SK-N-SH treated with all-trans-retinoic acid at 6 μM for 48 hours (cell line): Measurements from ENCODE around the gene MMP20.

Experiments
- ATAC-seq: fragments of 200-7000 bp; cut with Tn5 transposase; 3 replicates; pipeline ENCODE4 v1.9.1; 2020; ENCODE audit warnings: mild to moderate bottlenecking, moderate library complexity
- ARNTL ChIP-seq: fragments of 450-650 bp; formaldehyde crosslinking; IDR thresholded peaks from 2 replicates; pipeline ENCODE4 v1.5.0; 2020; ENCODE audit warnings: low read depth, mild to moderate bottlenecking, moderate library complexity, borderline replicate concordance
- BACH2 ChIP-seq: fragments of 250-450 bp; sonication (Bioruptor Pico); IDR thresholded peaks from 2 replicates; pipeline ENCODE4 v1.9.0; 2021; ENCODE audit warnings: mild to moderate bottlenecking, borderline replicate concordance
- CSDC2 ChIP-seq: fragments of 250-450 bp; sonication (Bioruptor Pico); IDR thresholded peaks from 2 replicates; pipeline ENCODE4 v1.5.0; 2020; ENCODE audit warnings: mild to moderate bottlenecking, moderate library complexity
- ESRRG ChIP-seq: fragments of 250-450 bp; sonication (Bioruptor Pico); IDR thresholded peaks from 2 replicates; pipeline ENCODE4 v1.6.1; 2021; ENCODE audit warnings: mild to moderate bottlenecking
- GLIS3 ChIP-seq: fragments of 250-450 bp; sonication (Bioruptor Pico); IDR thresholded peaks from 2 replicates; pipeline ENCODE4 v1.5.0; 2020; ENCODE audit warnings: mild to moderate bottlenecking, moderate library complexity
- ISL1 ChIP-seq: fragments of 250-450 bp; sonication (Bioruptor Pico); IDR thresholded peaks from 2 replicates; pipeline ENCODE4 v2.1.2; 2022; ENCODE audit warnings: mild to moderate bottlenecking, moderate library complexity
- OSR1 ChIP-seq: fragments of 250-450 bp; sonication (Bioruptor Pico); IDR thresholded peaks from 2 replicates; pipeline ENCODE4 v1.8.0; 2022; ENCODE audit warnings: moderate library complexity, mild to moderate bottlenecking, inconsistent platforms
- POU6F1 ChIP-seq: fragments of 250-450 bp; sonication (Bioruptor Pico); IDR thresholded peaks from 2 replicates; pipeline ENCODE4 v1.8.0; 2021; ENCODE audit warnings: low read depth, mild to moderate bottlenecking, moderate library complexity, borderline replicate concordance
- PPARA ChIP-seq: fragments of 250-450 bp; sonication (Bioruptor Pico); IDR thresholded peaks from 2 replicates; pipeline ENCODE4 v1.5.0; 2020; ENCODE audit warnings: mild to moderate bottlenecking, borderline replicate concordance
- RARB ChIP-seq: fragments of 250-450 bp; sonication (Bioruptor Pico); IDR thresholded peaks from 2 replicates; pipeline ENCODE4 v1.8.0; 2021; ENCODE audit warnings: mild to moderate bottlenecking, moderate library complexity
- SNAI2 ChIP-seq: fragments of 250-450 bp; sonication (Bioruptor Pico); IDR thresholded peaks from 2 replicates; pipeline ENCODE4 v1.5.0; 2020; ENCODE audit warnings: mild to moderate bottlenecking, moderate library complexity
- TCF4 ChIP-seq: fragments of 250-450 bp; sonication (Bioruptor Pico); IDR thresholded peaks from 2 replicates; pipeline ENCODE4 v1.8.0; 2021; ENCODE audit warnings: mild to moderate bottlenecking, moderate library complexity, borderline replicate concordance
- TOX ChIP-seq: fragments of 250-450 bp; sonication (Bioruptor Pico); IDR thresholded peaks from 2 replicates; pipeline ENCODE4 v1.8.0; 2021; ENCODE audit warnings: mild to moderate bottlenecking, moderate library complexity, borderline replicate concordance
- ZC3H10 ChIP-seq: fragments of 250-450 bp; sonication (Bioruptor Pico); IDR thresholded peaks from 2 replicates; pipeline ENCODE4 v1.5.1; 2021; ENCODE audit warnings: mild to moderate bottlenecking, moderate library complexity
- ZFP3 ChIP-seq: fragments of 250-450 bp; sonication (Bioruptor Pico); IDR thresholded peaks from 2 replicates; pipeline ENCODE4 v1.5.0; 2020; ENCODE audit warnings: mild to moderate bottlenecking, moderate library complexity
- ZFP30 ChIP-seq: fragments of 450-650 bp; formaldehyde crosslinking; IDR thresholded peaks from 2 replicates; pipeline ENCODE4 v1.5.0; 2022; ENCODE audit warnings: mild to moderate bottlenecking, moderate library complexity
- ZNF565 ChIP-seq: fragments of 450-650 bp; formaldehyde crosslinking; conservative IDR thresholded peaks from 2 replicates; pipeline ENCODE4 v1.5.0; 2020; ENCODE audit warnings: low read depth, mild to moderate bottlenecking, moderate library complexity
- ZNF70 ChIP-seq: fragments of 450-650 bp; formaldehyde crosslinking; IDR thresholded peaks from 2 replicates; pipeline ENCODE4 v1.5.0; 2020; ENCODE audit warnings: mild to moderate bottlenecking, moderate library complexity
- ZNF8 ChIP-seq: fragments of 450-650 bp; formaldehyde crosslinking; IDR thresholded peaks from 2 replicates; pipeline ENCODE4 v1.5.0; 2020; ENCODE audit warnings: mild to moderate bottlenecking, moderate library complexity
- TF ChIP-seq, protein P1 (sequence below): fragments of 250-450 bp; sonication (Bioruptor Pico); IDR thresholded peaks from 2 replicates; pipeline ENCODE4 v1.5.1; 2021; ENCODE audit warnings: mild to moderate bottlenecking, moderate library complexity
- TF ChIP-seq, protein P2 (sequence below): fragments of 250-450 bp; sonication (Bioruptor Pico); IDR thresholded peaks from 2 replicates; pipeline ENCODE4 v1.5.1; 2020; ENCODE audit warnings: low read depth, mild to moderate bottlenecking, moderate library complexity
- TF ChIP-seq, protein P3 (sequence below): fragments of 250-450 bp; sonication (Bioruptor Pico); IDR thresholded peaks from 2 replicates; pipeline ENCODE4 v1.5.0; 2020; ENCODE audit warnings: mild to moderate bottlenecking, moderate library complexity
- TF ChIP-seq, protein P4 (sequence below): fragments of 250-450 bp; sonication (Bioruptor Pico); IDR thresholded peaks from 2 replicates; pipeline ENCODE4 v1.8.0; 2020; ENCODE audit warnings: mild to moderate bottlenecking, moderate library complexity, borderline replicate concordance

Gene MMP20

GRCh38 chr11:102598272-102598671 is 26.9 kb downstream of the MMP20 start:
- TF ChIP-seq ZFP30 (CRISPR knock-in tag) (no peak), ZC3H10 (CRISPR knock-in tag) (no peak), ARNTL (CRISPR knock-in tag) (no peak), CSDC2 (CRISPR knock-in tag) (no peak), ZNF565 (CRISPR knock-in tag) (no peak), ZNF70 (no peak), RARB (CRISPR knock-in tag) (no peak), ISL1 (CRISPR knock-in tag) (no peak), ZFP3 (CRISPR knock-in tag) (no peak), GLIS3 (CRISPR knock-in tag) (no peak), PPARA (CRISPR knock-in tag) (no peak), POU6F1 (CRISPR knock-in tag) (no peak), BACH2 (CRISPR knock-in tag) (no peak), ZNF8 (CRISPR knock-in tag) (no peak), ESRRG (CRISPR knock-in tag) (no peak), SNAI2 (CRISPR knock-in tag) (no peak), OSR1 (CRISPR knock-in tag) (no peak)
- TF ChIP-seq, protein P1, sequence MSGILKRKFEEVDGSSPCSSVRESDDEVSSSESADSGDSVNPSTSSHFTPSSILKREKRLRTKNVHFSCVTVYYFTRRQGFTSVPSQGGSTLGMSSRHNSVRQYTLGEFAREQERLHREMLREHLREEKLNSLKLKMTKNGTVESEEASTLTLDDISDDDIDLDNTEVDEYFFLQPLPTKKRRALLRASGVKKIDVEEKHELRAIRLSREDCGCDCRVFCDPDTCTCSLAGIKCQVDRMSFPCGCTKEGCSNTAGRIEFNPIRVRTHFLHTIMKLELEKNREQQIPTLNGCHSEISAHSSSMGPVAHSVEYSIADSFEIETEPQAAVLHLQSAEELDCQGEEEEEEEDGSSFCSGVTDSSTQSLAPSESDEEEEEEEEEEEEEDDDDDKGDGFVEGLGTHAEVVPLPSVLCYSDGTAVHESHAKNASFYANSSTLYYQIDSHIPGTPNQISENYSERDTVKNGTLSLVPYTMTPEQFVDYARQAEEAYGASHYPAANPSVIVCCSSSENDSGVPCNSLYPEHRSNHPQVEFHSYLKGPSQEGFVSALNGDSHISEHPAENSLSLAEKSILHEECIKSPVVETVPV (CRISPR knock-in tag), result no peak
- TF ChIP-seq, protein P2, sequence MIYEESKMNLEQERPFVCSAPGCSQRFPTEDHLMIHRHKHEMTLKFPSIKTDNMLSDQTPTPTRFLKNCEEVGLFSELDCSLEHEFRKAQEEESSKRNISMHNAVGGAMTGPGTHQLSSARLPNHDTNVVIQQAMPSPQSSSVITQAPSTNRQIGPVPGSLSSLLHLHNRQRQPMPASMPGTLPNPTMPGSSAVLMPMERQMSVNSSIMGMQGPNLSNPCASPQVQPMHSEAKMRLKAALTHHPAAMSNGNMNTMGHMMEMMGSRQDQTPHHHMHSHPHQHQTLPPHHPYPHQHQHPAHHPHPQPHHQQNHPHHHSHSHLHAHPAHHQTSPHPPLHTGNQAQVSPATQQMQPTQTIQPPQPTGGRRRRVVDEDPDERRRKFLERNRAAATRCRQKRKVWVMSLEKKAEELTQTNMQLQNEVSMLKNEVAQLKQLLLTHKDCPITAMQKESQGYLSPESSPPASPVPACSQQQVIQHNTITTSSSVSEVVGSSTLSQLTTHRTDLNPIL (CRISPR knock-in tag), result no peak
- TF ChIP-seq, protein P3, sequence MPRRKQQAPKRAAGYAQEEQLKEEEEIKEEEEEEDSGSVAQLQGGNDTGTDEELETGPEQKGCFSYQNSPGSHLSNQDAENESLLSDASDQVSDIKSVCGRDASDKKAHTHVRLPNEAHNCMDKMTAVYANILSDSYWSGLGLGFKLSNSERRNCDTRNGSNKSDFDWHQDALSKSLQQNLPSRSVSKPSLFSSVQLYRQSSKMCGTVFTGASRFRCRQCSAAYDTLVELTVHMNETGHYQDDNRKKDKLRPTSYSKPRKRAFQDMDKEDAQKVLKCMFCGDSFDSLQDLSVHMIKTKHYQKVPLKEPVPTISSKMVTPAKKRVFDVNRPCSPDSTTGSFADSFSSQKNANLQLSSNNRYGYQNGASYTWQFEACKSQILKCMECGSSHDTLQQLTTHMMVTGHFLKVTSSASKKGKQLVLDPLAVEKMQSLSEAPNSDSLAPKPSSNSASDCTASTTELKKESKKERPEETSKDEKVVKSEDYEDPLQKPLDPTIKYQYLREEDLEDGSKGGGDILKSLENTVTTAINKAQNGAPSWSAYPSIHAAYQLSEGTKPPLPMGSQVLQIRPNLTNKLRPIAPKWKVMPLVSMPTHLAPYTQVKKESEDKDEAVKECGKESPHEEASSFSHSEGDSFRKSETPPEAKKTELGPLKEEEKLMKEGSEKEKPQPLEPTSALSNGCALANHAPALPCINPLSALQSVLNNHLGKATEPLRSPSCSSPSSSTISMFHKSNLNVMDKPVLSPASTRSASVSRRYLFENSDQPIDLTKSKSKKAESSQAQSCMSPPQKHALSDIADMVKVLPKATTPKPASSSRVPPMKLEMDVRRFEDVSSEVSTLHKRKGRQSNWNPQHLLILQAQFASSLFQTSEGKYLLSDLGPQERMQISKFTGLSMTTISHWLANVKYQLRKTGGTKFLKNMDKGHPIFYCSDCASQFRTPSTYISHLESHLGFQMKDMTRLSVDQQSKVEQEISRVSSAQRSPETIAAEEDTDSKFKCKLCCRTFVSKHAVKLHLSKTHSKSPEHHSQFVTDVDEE (CRISPR knock-in tag), result no peak
- ATAC-seq, result no peak

DNA sequence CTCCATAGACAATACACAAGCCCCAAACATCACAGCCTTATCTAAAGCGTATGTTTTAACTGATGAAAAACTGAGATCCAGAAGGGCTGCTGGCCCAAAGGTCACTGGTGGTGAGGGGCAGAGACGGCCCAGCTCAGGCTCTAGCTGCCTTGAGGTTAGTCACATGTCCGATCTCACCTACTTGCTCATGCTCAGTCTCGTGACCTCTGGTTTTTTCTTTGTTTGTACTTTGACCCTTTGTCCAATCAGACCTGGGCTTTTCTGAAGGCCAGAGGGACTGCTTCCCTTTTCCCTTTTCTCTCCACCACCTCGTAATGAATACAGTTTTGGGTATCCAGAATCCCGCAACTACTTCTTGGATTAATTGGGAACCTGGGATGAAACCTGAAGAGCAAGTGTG is 28.6 kb downstream of the MMP20 start:
- TF ChIP-seq, protein P1 (CRISPR knock-in tag), result no peak
- TF ChIP-seq ZNF8 (CRISPR knock-in tag) (no peak), ESRRG (CRISPR knock-in tag) (no peak), RARB (CRISPR knock-in tag) (no peak), TOX (CRISPR knock-in tag) (no peak), ZC3H10 (CRISPR knock-in tag) (no peak), ZFP30 (CRISPR knock-in tag) (no peak), GLIS3 (CRISPR knock-in tag) (no peak), TCF4 (CRISPR knock-in tag) (no peak), OSR1 (CRISPR knock-in tag) (no peak), SNAI2 (CRISPR knock-in tag) (no peak), ZNF70 (no peak), ARNTL (CRISPR knock-in tag) (no peak), POU6F1 (CRISPR knock-in tag) (no peak), CSDC2 (CRISPR knock-in tag) (no peak), ISL1 (CRISPR knock-in tag) (no peak)
- TF ChIP-seq, protein P4, sequence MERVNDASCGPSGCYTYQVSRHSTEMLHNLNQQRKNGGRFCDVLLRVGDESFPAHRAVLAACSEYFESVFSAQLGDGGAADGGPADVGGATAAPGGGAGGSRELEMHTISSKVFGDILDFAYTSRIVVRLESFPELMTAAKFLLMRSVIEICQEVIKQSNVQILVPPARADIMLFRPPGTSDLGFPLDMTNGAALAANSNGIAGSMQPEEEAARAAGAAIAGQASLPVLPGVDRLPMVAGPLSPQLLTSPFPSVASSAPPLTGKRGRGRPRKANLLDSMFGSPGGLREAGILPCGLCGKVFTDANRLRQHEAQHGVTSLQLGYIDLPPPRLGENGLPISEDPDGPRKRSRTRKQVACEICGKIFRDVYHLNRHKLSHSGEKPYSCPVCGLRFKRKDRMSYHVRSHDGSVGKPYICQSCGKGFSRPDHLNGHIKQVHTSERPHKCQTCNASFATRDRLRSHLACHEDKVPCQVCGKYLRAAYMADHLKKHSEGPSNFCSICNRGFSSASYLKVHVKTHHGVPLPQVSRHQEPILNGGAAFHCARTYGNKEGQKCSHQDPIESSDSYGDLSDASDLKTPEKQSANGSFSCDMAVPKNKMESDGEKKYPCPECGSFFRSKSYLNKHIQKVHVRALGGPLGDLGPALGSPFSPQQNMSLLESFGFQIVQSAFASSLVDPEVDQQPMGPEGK, result no peak
- TF ChIP-seq, protein P2 (CRISPR knock-in tag), result no peak
- no peak for ATAC-seq
